Loucy (cell line): ENCODE measurements around the gene SPP1.

Source experiments
- H2AFZ ChIP-seq: fragments of 200-600 bp; sonication (generic); 2 replicates; pipeline ENCODE4 v1.6.0; 2016; ENCODE audit warnings: antibody characterized with exemption, mild to moderate bottlenecking, low read length, moderate library complexity
- H3F3A ChIP-seq: fragments of 200-600 bp; 2 replicates; pipeline ENCODE4 v1.6.0; 2016; ENCODE audit warnings: antibody characterized with exemption, low read depth, mild to moderate bottlenecking
- H3K27me3 ChIP-seq: fragments of 200-600 bp; sonication (generic); 2 replicates; pipeline ENCODE4 v1.6.1; 2014; ENCODE audit warnings: low read length, mild to moderate bottlenecking; ENCODE audit not compliant: insufficient read depth, poor library complexity, severe bottlenecking
- H3K36me3 ChIP-seq: fragments of 200-600 bp; sonication (generic); 2 replicates; pipeline ENCODE4 v1.6.1; 2016; ENCODE audit warnings: low read length; ENCODE audit not compliant: insufficient read depth
- H3K4me1 ChIP-seq: fragments of 200-600 bp; sonication (generic); 2 replicates; pipeline ENCODE4 v1.5.1; 2014; ENCODE audit warnings: low read length, mild to moderate bottlenecking; ENCODE audit not compliant: insufficient read depth, poor library complexity, severe bottlenecking
- H3K4me2 ChIP-seq: fragments of 200-600 bp; sonication (generic); 2 replicates; pipeline ENCODE4 v1.6.0; 2014; ENCODE audit warnings: antibody characterized with exemption, low read length, low read depth, mild to moderate bottlenecking; ENCODE audit not compliant: poor library complexity, severe bottlenecking
- H3K4me3 ChIP-seq: fragments of 200-600 bp; sonication (generic); 2 replicates; pipeline ENCODE4 v1.5.1; 2014; ENCODE audit warnings: low read length, mild to moderate bottlenecking, mixed read lengths; ENCODE audit not compliant: poor library complexity, severe bottlenecking
- H3K79me2 ChIP-seq: fragments of 200-600 bp; sonication (generic); 2 replicates; pipeline ENCODE4 v1.6.1; 2014; ENCODE audit warnings: low read length; ENCODE audit not compliant: insufficient read depth
- H3K9ac ChIP-seq: fragments of 200-600 bp; sonication (generic); 2 replicates; pipeline ENCODE4 v1.6.0; 2014; ENCODE audit warnings: mild to moderate bottlenecking, low read depth, low read length, moderate library complexity; ENCODE audit not compliant: poor library complexity, severe bottlenecking
- H3K9me2 ChIP-seq: fragments of 200-600 bp; sonication (generic); replicated peaks from 2 replicates; pipeline ENCODE4 v1.6.1; 2016; ENCODE audit warnings: low read depth, low read length, mixed read lengths
- H3K9me3 ChIP-seq: fragments of 200-600 bp; sonication (generic); 2 replicates; pipeline ENCODE4 v1.6.1; 2014; ENCODE audit warnings: mild to moderate bottlenecking, antibody characterized with exemption, low read length, low read depth; ENCODE audit not compliant: insufficient read depth
- H4K20me1 ChIP-seq: fragments of 200-600 bp; sonication (generic); 2 replicates; pipeline ENCODE4 v1.6.0; 2014; ENCODE audit warnings: antibody characterized with exemption, low read length, mild to moderate bottlenecking; ENCODE audit not compliant: insufficient read depth, poor library complexity, severe bottlenecking
- EZH2phosphoT487 ChIP-seq: fragments of 200-600 bp; IDR thresholded peaks from 2 replicates; pipeline ENCODE4 v1.6.1; 2018; ENCODE audit warnings: antibody characterized with exemption, mild to moderate bottlenecking, moderate library complexity, borderline replicate concordance
- TF ChIP-seq, protein P1 (sequence below): fragments of 200-600 bp; sonication (generic); conservative IDR thresholded peaks from 2 replicates; pipeline ENCODE4 v1.5.1; 2014; ENCODE audit warnings: mild to moderate bottlenecking, antibody characterized with exemption, low read length

The SPP1 gene

GRCh38 chr4:88005946-88006345 is 30.4 kb downstream of the SPP1 start:
- H3K9me3 ChIP-seq = no peaks in the 10 kb centered on the region
- no peaks in the 10 kb centered on the region for H3K9me2 ChIP-seq
- H3K27me3 ChIP-seq = no peaks in the 10 kb centered on the region
- no peak overlapping the region for H3K4me3 ChIP-seq
- peaks cover 31% of the 10 kb centered on the region for H3K79me2 ChIP-seq
- H2AFZ ChIP-seq = no peak overlapping the region
- H3F3A ChIP-seq = no peaks in the 10 kb centered on the region
- H4K20me1 ChIP-seq = peaks cover 23% of the 10 kb centered on the region
- H3K36me3 ChIP-seq = no peaks in the 10 kb centered on the region
- peaks cover 19% of the 10 kb centered on the region for H3K4me1 ChIP-seq
- H3K4me2 ChIP-seq = no peak overlapping the region
- no peak overlapping the region for H3K9ac ChIP-seq
- no peak for TF ChIP-seq EZH2phosphoT487
- TF ChIP-seq, protein P1, sequence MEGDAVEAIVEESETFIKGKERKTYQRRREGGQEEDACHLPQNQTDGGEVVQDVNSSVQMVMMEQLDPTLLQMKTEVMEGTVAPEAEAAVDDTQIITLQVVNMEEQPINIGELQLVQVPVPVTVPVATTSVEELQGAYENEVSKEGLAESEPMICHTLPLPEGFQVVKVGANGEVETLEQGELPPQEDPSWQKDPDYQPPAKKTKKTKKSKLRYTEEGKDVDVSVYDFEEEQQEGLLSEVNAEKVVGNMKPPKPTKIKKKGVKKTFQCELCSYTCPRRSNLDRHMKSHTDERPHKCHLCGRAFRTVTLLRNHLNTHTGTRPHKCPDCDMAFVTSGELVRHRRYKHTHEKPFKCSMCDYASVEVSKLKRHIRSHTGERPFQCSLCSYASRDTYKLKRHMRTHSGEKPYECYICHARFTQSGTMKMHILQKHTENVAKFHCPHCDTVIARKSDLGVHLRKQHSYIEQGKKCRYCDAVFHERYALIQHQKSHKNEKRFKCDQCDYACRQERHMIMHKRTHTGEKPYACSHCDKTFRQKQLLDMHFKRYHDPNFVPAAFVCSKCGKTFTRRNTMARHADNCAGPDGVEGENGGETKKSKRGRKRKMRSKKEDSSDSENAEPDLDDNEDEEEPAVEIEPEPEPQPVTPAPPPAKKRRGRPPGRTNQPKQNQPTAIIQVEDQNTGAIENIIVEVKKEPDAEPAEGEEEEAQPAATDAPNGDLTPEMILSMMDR = no peak

- Histone ChIP-seq H4K20me1 (peaks cover 32% of the 10 kb centered on the region), H3F3A (no peaks in the 10 kb centered on the region), H3K36me3 (no peaks in the 10 kb centered on the region), H3K9ac (no peak overlapping the region), H3K4me1 (peaks cover 29% of the 10 kb centered on the region), H3K27me3 (no peaks in the 10 kb centered on the region), H3K79me2 (peaks cover 41% of the 10 kb centered on the region), H3K4me2 (peak overlapping the region; percentile 58), H3K9me3 (no peaks in the 10 kb centered on the region), H3K4me3 (peak overlapping the region; percentile 89), H2AFZ (peak overlapping the region; percentile 76), H3K9me2 (no peaks in the 10 kb centered on the region)
- TF ChIP-seq EZH2phosphoT487 = no peak
- TF ChIP-seq, protein P1 = no peak
Measured at GRCh38 chr4:88006956-88007303, 31.4 kb downstream of the SPP1 start.

GRCh38 chr4:88007304-88008121 is 32.0 kb downstream of the SPP1 start, which contains the start of gene PKD2:
TSS of gene PKD2 (plus strand) at chr4:88007635. CDS start at chr4:88007734, 99 bp downstream.
- Histone ChIP-seq H3K4me2 (peak within 1 kb of the TSS; percentile 86), H3K9ac (peak within 1 kb of the TSS; percentile 77), H3F3A (no peaks in the 10 kb centered on the region), H3K79me2 (peaks cover 47% of the 10 kb centered on the region), H3K4me1 (peaks cover 35% of the 10 kb centered on the region), H3K9me3 (no peaks in the 10 kb centered on the region), H3K4me3 (peak within 1 kb of the TSS; percentile 89), H3K27me3 (no peaks in the 10 kb centered on the region), H3K36me3 (no peaks in the 10 kb centered on the region), H4K20me1 (peaks cover 32% of the 10 kb centered on the region), H3K9me2 (no peaks in the 10 kb centered on the region), H2AFZ (peak within 1 kb of the TSS; percentile 76)
- TF ChIP-seq, protein P1 = no peak
- TF ChIP-seq EZH2phosphoT487 = no peak
